NB4 (cell line): ENCODE measurements around the gene CDK18.

ENCODE experiments used
- CTCF ChIP-seq: IDR thresholded peaks from one replicate; pipeline ENCODE4 v1.5.1; 2012; ENCODE audit warnings: low read depth, low read length
- POLR2A ChIP-seq: IDR thresholded peaks from 2 replicates; pipeline ENCODE4 v1.6.1; 2011; ENCODE audit warnings: mild to moderate bottlenecking; ENCODE audit not compliant: insufficient read length; ENCODE audit errors: extremely low read depth

- TF ChIP-seq CTCF = no peak
- no peak for TF ChIP-seq POLR2A
These were observed 7.8 kb upstream of the CDK18 start for GRCh38 chr1:205496661-205497060.
